ENCODE results near the gene UGT1A8. TPM values are rescaled to one million over a fixed set of nuclear protein-coding genes. Genes with fewer than 3 reads are reported as not detected.

UGT1A8 gene
- total RNA-seq, 1 donor from 2014 or later, result not detected

- no peak for TF ChIP-seq CTCF (IDR thresholded peaks at IDR 0.05)
- Mint-ChIP-seq H3K27me3 (ENCODE audit: low read depth) (peaks cover 5% of the 10 kb centered on the region), H3K36me3 (ENCODE audit: low read depth) (no peaks in the 10 kb centered on the region), H3K4me1 (ENCODE audit: low read depth) (peaks cover 5% of the 10 kb centered on the region), H3K4me3 (ENCODE audit: unreplicated experiment) (no peak overlapping the region), H3K9me3 (ENCODE audit: low read depth) (peaks cover 6% of the 10 kb centered on the region), H3K27ac (ENCODE audit: unreplicated experiment) (no peak overlapping the region)
- DNase-seq (ENCODE audit: low spot score), result no peak
These were observed 15.4 kb upstream of the UGT1A8 start for GRCh38 chr2:233602076-233602475.

GRCh38 chr2:233603520-233603919, 13.9 kb upstream of the UGT1A8 start:
- peaks cover 5% of the 10 kb centered on the region for H3K27me3 Mint-ChIP-seq (ENCODE audit: low read depth)
- TF ChIP-seq CTCF (IDR thresholded peaks at IDR 0.05), result no peak
- no peak for DNase-seq (ENCODE audit: low spot score)
- peaks cover 5% of the 10 kb centered on the region for H3K4me1 Mint-ChIP-seq (ENCODE audit: low read depth)
- H3K9me3 Mint-ChIP-seq (ENCODE audit: low read depth), result peaks cover 6% of the 10 kb centered on the region
- H3K4me3 Mint-ChIP-seq (ENCODE audit: unreplicated experiment), result no peak overlapping the region
- no peak overlapping the region for H3K27ac Mint-ChIP-seq (ENCODE audit: unreplicated experiment)
- H3K36me3 Mint-ChIP-seq (ENCODE audit: low read depth), result no peaks in the 10 kb centered on the region

GRCh38 chr2:233604826-233605225, 12.6 kb upstream of the UGT1A8 start:
- no peak overlapping the region for H3K4me3 Mint-ChIP-seq (ENCODE audit: unreplicated experiment)
- no peak for DNase-seq (ENCODE audit: low spot score)
- H3K9me3 Mint-ChIP-seq (ENCODE audit: low read depth), result peaks cover 11% of the 10 kb centered on the region
- no peak overlapping the region for H3K27ac Mint-ChIP-seq (ENCODE audit: unreplicated experiment)
- no peak for TF ChIP-seq CTCF (IDR thresholded peaks at IDR 0.05)
- H3K27me3 Mint-ChIP-seq (ENCODE audit: low read depth), result peaks cover 5% of the 10 kb centered on the region
- no peaks in the 10 kb centered on the region for H3K36me3 Mint-ChIP-seq (ENCODE audit: low read depth)
- peaks cover 1% of the 10 kb centered on the region for H3K4me1 Mint-ChIP-seq (ENCODE audit: low read depth)

- TF ChIP-seq CTCF (IDR thresholded peaks at IDR 0.05), result no peak
- Mint-ChIP-seq H3K27me3 (ENCODE audit: low read depth) (peaks cover 5% of the 10 kb centered on the region), H3K27ac (ENCODE audit: unreplicated experiment) (no peak overlapping the region), H3K9me3 (ENCODE audit: low read depth) (peaks cover 12% of the 10 kb centered on the region), H3K4me3 (ENCODE audit: unreplicated experiment) (no peak overlapping the region), H3K4me1 (ENCODE audit: low read depth) (no peaks in the 10 kb centered on the region), H3K36me3 (ENCODE audit: low read depth) (no peaks in the 10 kb centered on the region)
- DNase-seq (ENCODE audit: low spot score), result no peak
These were observed 11.8 kb upstream of the UGT1A8 start for GRCh38 chr2:233605680-233606079.

GRCh38 chr2:233611284-233611683, 6.1 kb upstream of the UGT1A8 start:
- DNase-seq (ENCODE audit: low spot score), result no peak
- TF ChIP-seq CTCF (IDR thresholded peaks at IDR 0.05), result no peak
- H3K4me3 Mint-ChIP-seq (ENCODE audit: unreplicated experiment), result no peak overlapping the region
- no peak overlapping the region for H3K27ac Mint-ChIP-seq (ENCODE audit: unreplicated experiment)
- peaks cover 13% of the 10 kb centered on the region for H3K27me3 Mint-ChIP-seq (ENCODE audit: low read depth)
- peaks cover 14% of the 10 kb centered on the region for H3K36me3 Mint-ChIP-seq (ENCODE audit: low read depth)
- peaks cover 43% of the 10 kb centered on the region for H3K9me3 Mint-ChIP-seq (ENCODE audit: low read depth)
- H3K4me1 Mint-ChIP-seq (ENCODE audit: low read depth), result no peaks in the 10 kb centered on the region

Measured in chondrocyte (in vitro differentiated cells).